ENCODE data around the gene NDUFB10.
A peak's percentile ranks its signal among the peaks of the same experiment; 100 is the strongest.

Gene NDUFB10

GRCh38 chr16:2003231-2003826, 44.0 kb downstream of the NDUFB10 start:
- no peak overlapping the region for H3K27ac ChIP-seq
- no peak overlapping the region for H3K4me3 ChIP-seq
- no peak for DNase-seq (ENCODE audit: low spot score)
- no peak for TF ChIP-seq CTCF (IDR thresholded peaks at IDR 0.05)

- no peak for DNase-seq (ENCODE audit: low spot score)
- H3K27ac ChIP-seq, result no peak overlapping the region
- peak overlapping the region; percentile 55 for H3K4me3 ChIP-seq
- peak; percentile 77 for TF ChIP-seq CTCF (IDR thresholded peaks at IDR 0.05)
Measured at GRCh38 chr16:2003827-2004641, 44.7 kb downstream of the NDUFB10 start.

- no peak for TF ChIP-seq CTCF (IDR thresholded peaks at IDR 0.05)
- DNase-seq (ENCODE audit: low spot score), result no peak
- H3K27ac ChIP-seq, result no peak overlapping the region
- no peak overlapping the region for H3K4me3 ChIP-seq
Measured at GRCh38 chr16:2004795-2005517, 45.6 kb downstream of the NDUFB10 start.

GRCh38 chr16:2005646-2006045, 46.3 kb downstream of the NDUFB10 start:
- TF ChIP-seq CTCF (IDR thresholded peaks at IDR 0.05), result no peak
- H3K4me3 ChIP-seq, result no peak overlapping the region
- no peak overlapping the region for H3K27ac ChIP-seq
- no peak for DNase-seq (ENCODE audit: low spot score)

- no peak overlapping the region for H3K4me3 ChIP-seq
- no peak overlapping the region for H3K27ac ChIP-seq
- no peak for DNase-seq (ENCODE audit: low spot score)
- TF ChIP-seq CTCF (IDR thresholded peaks at IDR 0.05), result no peak
Measured at GRCh38 chr16:2006317-2006716, 47.0 kb downstream of the NDUFB10 start.

GRCh38 chr16:2007081-2007836, 47.9 kb downstream of the NDUFB10 start:
- TF ChIP-seq CTCF (IDR thresholded peaks at IDR 0.05), result no peak
- DNase-seq (ENCODE audit: low spot score), result no peak
- H3K4me3 ChIP-seq, result peak overlapping the region; percentile 19
- no peak overlapping the region for H3K27ac ChIP-seq

Data from coronary artery (tissue), 2 donors.